Fibroblast of peridontal ligament (primary cell): ENCODE data around the gene TMEM231.

Experiments
- DNase-seq: peaks from one replicate; pipeline ENCODE4 v3.0.0-alpha.2; 2010; ENCODE audit errors: extremely low read depth

TMEM231 gene

DNA sequence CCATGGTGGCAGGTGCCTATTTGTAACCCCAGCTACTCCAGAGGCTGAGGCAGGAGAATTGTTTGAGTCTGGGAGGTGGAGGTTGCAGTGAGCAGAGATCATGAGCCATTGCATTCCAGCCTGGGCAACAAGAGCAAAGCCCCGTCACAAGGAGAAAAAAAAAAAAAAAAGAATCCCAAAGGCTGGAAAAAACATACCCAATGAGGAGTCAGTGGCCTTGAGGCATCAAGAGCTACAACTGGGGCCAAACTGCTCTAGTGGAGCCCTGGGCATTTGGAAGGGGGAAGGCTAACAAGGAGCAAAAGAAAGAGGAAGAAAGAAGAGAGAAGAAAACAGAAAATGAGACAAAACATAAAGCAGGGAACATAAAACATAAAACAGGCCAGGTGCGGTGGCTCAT lies 67.7 kb downstream of the TMEM231 start:
- DNase-seq, result no peak
